Thoracic aorta (tissue), 2 donors: Measurements from ENCODE around the gene MRPL1. TPM values are rescaled to one million over a fixed set of nuclear protein-coding genes. Genes with fewer than 3 reads are reported as not detected.
A peak's percentile ranks its signal among the peaks of the same experiment; 100 is the strongest.

Experiments
- ATAC-seq: fragments of 150-250 bp; one replicate; pipeline ENCODE4 v1.8.0; 2017; ENCODE audit warnings: low read depth; ENCODE audit not compliant: insufficient number of reproducible peaks, low FRiP score
- DNase-seq: peaks from one replicate; pipeline ENCODE4 v3.0.0-alpha.2; 2020; ENCODE audit warnings: low spot score
- H3K27ac ChIP-seq, 2 donors: fragments of 200-600 bp; sonication (generic); 1 replicate in 1 of 2; 2 replicates in 1 of 2; pipeline ENCODE4 v1.5.1; 2016; ENCODE audit warnings: mild to moderate bottlenecking in 2 of 2, moderate library complexity in 2 of 2
- H3K27me3 ChIP-seq: fragments of 200-600 bp; sonication (generic); replicated peaks from 2 replicates; pipeline ENCODE4 v1.6.0; 2016; ENCODE audit warnings: mild to moderate bottlenecking; ENCODE audit not compliant: insufficient read depth
- H3K36me3 ChIP-seq: fragments of 200-600 bp; sonication (generic); one replicate; pipeline ENCODE4 v1.5.1; 2016
- H3K4me1 ChIP-seq, 2 donors: fragments of 200-600 bp; sonication (generic); 1 replicate in 1 of 2; 2 replicates in 1 of 2; pipeline versions ENCODE4 v1.5.1 to v1.6.0; 2016; ENCODE audit warnings: low read depth in 2 of 2, mild to moderate bottlenecking in 1 of 2; ENCODE audit not compliant: control insufficient read depth in 1 of 2
- H3K4me3 ChIP-seq: fragments of 200-600 bp; sonication (generic); 2 replicates; pipeline ENCODE4 v1.5.1; 2016; ENCODE audit warnings: mild to moderate bottlenecking
- H3K9me3 ChIP-seq: fragments of 200-600 bp; sonication (generic); 2 replicates; pipeline ENCODE4 v1.5.1; 2016
- CTCF ChIP-seq: fragments of 200-600 bp; sonication (generic); IDR thresholded peaks from one replicate; pipeline ENCODE4 v1.5.1; 2019; ENCODE audit warnings: antibody characterized with exemption
- total RNA-seq, 2 donors: library from RNA; depleted of rRNA; stranded (reverse); fragments of >200 nt; gene quantifications; one replicate each; pipeline versions ENCODE4 v1.1.0 to v1.2.3, GENCODE V29; 2016

Gene MRPL1
- total RNA-seq, 2 donors from 2014 or later: 6.1 to 22.5 TPM

DNA sequence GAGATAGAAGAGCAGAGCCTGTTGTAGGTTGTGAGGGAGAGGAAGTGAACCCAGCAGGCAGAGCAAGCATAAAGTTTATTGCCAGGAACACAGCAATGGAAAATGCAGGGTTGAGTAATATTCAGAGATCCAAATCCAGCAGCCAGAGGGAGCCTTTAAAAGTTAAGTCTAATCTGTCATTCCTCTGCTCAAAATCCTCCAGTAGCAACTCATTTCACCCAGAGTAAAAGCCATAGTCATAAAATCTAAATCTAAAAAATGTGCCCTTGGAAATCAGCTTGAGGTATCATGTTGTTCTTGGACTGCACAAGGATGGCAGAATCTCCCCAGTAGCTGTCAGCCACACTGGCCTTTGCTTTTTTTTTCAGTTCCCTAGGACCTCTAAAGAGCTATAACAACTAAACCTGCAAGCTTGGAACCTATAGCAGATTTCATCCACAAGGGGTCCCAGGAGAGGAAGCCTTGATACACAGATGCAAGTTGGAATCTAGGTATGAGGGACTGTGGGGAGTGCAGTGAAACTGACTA, 131.6 kb downstream of the MRPL1 start:
- no peak overlapping the region for H3K27ac ChIP-seq
- H3K27me3 ChIP-seq: no peaks in the 10 kb centered on the region
- H3K9me3 ChIP-seq: no peaks in the 10 kb centered on the region
- no peak overlapping the region for H3K4me3 ChIP-seq
- H3K4me1 ChIP-seq: no peaks in the 10 kb centered on the region
- peak; percentile 27 for TF ChIP-seq CTCF
- DNase-seq (no peak), ATAC-seq (no peak)
- no peaks in the 10 kb centered on the region for H3K36me3 ChIP-seq

DNA sequence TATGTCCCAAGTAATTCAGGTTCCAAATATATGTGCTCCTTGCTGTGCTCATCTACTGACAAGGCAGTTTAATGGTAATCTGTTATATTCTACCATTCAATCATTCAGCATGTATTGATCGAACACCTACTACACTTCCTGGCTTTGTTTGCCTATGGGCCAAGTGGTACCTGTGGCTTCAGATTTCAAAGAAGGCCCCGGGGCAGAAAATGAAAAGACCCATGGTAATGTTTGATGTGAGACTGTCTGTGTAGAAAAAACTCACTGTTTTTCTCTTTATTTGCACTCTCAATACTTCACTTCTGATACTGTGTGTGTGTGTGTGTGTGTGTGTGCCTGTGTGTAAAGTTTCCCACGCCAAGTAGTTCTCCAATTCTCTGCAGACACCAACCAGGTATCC, 133.4 kb downstream of the MRPL1 start:
- Histone ChIP-seq H3K4me1 (no peaks in the 10 kb centered on the region), H3K9me3 (no peaks in the 10 kb centered on the region), H3K4me3 (no peak overlapping the region), H3K36me3 (no peaks in the 10 kb centered on the region), H3K27ac (no peak overlapping the region), H3K27me3 (no peaks in the 10 kb centered on the region)
- TF ChIP-seq CTCF: no peak
- ATAC-seq: no peak
- DNase-seq: no peak

GRCh38 chr4:78001531-78001930, 138.9 kb downstream of the MRPL1 start:
- no peak for TF ChIP-seq CTCF
- no peak overlapping the region for H3K27ac ChIP-seq

DNA sequence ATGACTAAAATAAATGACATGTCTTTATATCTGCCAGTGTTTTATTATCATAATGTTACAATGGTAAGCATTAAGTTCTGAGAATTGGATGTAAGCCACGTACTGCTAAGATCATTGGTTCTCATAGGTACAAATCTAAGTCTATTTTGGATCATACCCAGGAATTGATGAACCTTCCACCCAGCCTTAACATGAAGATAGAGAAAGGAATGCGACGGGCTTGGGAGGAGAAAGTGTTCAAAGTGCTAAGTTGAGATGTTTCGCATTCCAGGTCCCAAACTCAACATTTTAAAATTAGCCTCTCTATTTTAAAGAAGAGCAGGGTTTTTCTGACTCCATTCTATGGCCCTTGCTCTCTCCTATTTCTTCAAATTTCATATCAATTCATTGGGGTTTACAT, 139.6 kb downstream of the MRPL1 start:
- Histone ChIP-seq H3K27ac (no peak overlapping the region), H3K27me3 (no peaks in the 10 kb centered on the region), H3K36me3 (no peaks in the 10 kb centered on the region), H3K9me3 (no peaks in the 10 kb centered on the region), H3K4me1 (no peaks in the 10 kb centered on the region), H3K4me3 (no peak overlapping the region)
- DNase-seq: no peak
- TF ChIP-seq CTCF: no peak
- no peak for ATAC-seq

More at GRCh38 chr4:78001531-78001930, 138.9 kb downstream of the MRPL1 start:
- Histone ChIP-seq H3K36me3 (no peaks in the 10 kb centered on the region), H3K4me3 (no peak overlapping the region), H3K27me3 (no peaks in the 10 kb centered on the region), H3K9me3 (no peaks in the 10 kb centered on the region), H3K4me1 (no peaks in the 10 kb centered on the region)
- ATAC-seq (no peak), DNase-seq (no peak)

Other genes with a start within 250 kb of the MRPL1 start
- 10 to 100 TPM; 22.9 to 39.9 TPM for gene CNOT6L, start 43.5 kb upstream of the MRPL1 start, total RNA-seq
- gene FRAS1, start 194.5 kb downstream of the MRPL1 start, total RNA-seq: 1 to 10 TPM; 2.0 to 7.1 TPM